Measurements from ENCODE around the gene DIPK1A. TPM values are rescaled to one million over a fixed set of nuclear protein-coding genes. Genes with fewer than 3 reads are reported as not detected.

DIPK1A gene
- total RNA-seq, 1 donor from 2014 or later: 7.9 TPM

- DNase-seq (ENCODE audit: extremely low spot score in 2 of 2): no peak
- intact Hi-C loops (cut with DNase I): no loop called here
- Histone ChIP-seq H3K4me1 (no peaks in the 10 kb centered on the region), H3K9me3 (no peaks in the 10 kb centered on the region), H3K4me3 (no peak overlapping the region), H3K27me3 (no peaks in the 10 kb centered on the region), H3K36me3 (no peaks in the 10 kb centered on the region), H3K27ac (no peak overlapping the region)
- TF ChIP-seq, protein P1, sequence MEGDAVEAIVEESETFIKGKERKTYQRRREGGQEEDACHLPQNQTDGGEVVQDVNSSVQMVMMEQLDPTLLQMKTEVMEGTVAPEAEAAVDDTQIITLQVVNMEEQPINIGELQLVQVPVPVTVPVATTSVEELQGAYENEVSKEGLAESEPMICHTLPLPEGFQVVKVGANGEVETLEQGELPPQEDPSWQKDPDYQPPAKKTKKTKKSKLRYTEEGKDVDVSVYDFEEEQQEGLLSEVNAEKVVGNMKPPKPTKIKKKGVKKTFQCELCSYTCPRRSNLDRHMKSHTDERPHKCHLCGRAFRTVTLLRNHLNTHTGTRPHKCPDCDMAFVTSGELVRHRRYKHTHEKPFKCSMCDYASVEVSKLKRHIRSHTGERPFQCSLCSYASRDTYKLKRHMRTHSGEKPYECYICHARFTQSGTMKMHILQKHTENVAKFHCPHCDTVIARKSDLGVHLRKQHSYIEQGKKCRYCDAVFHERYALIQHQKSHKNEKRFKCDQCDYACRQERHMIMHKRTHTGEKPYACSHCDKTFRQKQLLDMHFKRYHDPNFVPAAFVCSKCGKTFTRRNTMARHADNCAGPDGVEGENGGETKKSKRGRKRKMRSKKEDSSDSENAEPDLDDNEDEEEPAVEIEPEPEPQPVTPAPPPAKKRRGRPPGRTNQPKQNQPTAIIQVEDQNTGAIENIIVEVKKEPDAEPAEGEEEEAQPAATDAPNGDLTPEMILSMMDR (IDR thresholded peaks at IDR 0.05): no peak
- TF ChIP-seq POLR2AphosphoS5 (IDR thresholded peaks at IDR 0.05; ENCODE audit: insufficient read depth in 1 of 2, low read depth in 1 of 2) (no peak), POLR2A (IDR thresholded peaks at IDR 0.05) (no peak)
These were observed 144.0 kb downstream of the DIPK1A start for GRCh38 chr1:92817137-92817697.

DNA sequence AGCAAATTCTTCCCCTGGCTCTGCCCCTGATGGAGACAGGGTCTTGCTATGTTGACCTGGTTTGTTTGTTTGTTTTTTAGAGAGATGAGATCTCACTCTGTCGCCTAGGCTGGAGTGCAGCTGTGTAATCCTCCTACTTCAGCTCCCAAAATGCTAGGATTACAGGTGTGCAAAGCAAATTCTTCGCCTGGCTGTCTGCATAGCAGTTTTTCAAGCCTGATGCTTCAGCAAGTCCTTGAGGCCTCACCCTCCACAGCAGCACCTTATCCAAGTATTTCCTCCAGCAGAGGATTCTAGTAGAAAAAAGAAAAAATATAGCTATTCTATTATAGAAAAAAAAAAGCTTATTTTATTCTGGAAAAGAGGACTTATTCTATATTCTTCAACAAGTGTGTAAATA, 144.5 kb downstream of the DIPK1A start:
- Histone ChIP-seq H3K27me3 (no peaks in the 10 kb centered on the region), H3K36me3 (no peaks in the 10 kb centered on the region), H3K9me3 (no peaks in the 10 kb centered on the region), H3K4me1 (no peaks in the 10 kb centered on the region), H3K4me3 (no peak overlapping the region), H3K27ac (no peak overlapping the region)
- no peak for TF ChIP-seq POLR2A (IDR thresholded peaks at IDR 0.05)
- TF ChIP-seq POLR2AphosphoS5 (IDR thresholded peaks at IDR 0.05; ENCODE audit: insufficient read depth in 1 of 2, low read depth in 1 of 2): no peak
- TF ChIP-seq, protein P1 (IDR thresholded peaks at IDR 0.05): no peak
- intact Hi-C loops (cut with DNase I): no loop called here
- no peak for DNase-seq (ENCODE audit: extremely low spot score in 2 of 2)

GRCh38 chr1:92808381-92808780, 152.9 kb downstream of the DIPK1A start:
- no peak for TF ChIP-seq POLR2A (IDR thresholded peaks at IDR 0.05)
- TF ChIP-seq POLR2AphosphoS5 (IDR thresholded peaks at IDR 0.05; ENCODE audit: insufficient read depth in 1 of 2, low read depth in 1 of 2): no peak
- TF ChIP-seq, protein P1 (IDR thresholded peaks at IDR 0.05): no peak
- DNase-seq (ENCODE audit: extremely low spot score in 2 of 2): no peak
- Histone ChIP-seq H3K27me3 (no peaks in the 10 kb centered on the region), H3K4me3 (no peak overlapping the region), H3K27ac (no peak overlapping the region), H3K4me1 (peaks cover 7% of the 10 kb centered on the region), H3K9me3 (no peaks in the 10 kb centered on the region), H3K36me3 (no peaks in the 10 kb centered on the region)
- intact Hi-C loops (cut with DNase I): no loop called here

- Histone ChIP-seq H3K27me3 (no peaks in the 10 kb centered on the region), H3K36me3 (no peaks in the 10 kb centered on the region), H3K9me3 (no peaks in the 10 kb centered on the region), H3K4me3 (no peak overlapping the region), H3K27ac (no peak overlapping the region), H3K4me1 (peaks cover 7% of the 10 kb centered on the region)
- no peak for DNase-seq (ENCODE audit: extremely low spot score in 2 of 2)
- TF ChIP-seq, protein P1 (IDR thresholded peaks at IDR 0.05): no peak
- TF ChIP-seq POLR2AphosphoS5 (IDR thresholded peaks at IDR 0.05; ENCODE audit: insufficient read depth in 1 of 2, low read depth in 1 of 2): no peak
- TF ChIP-seq POLR2A (IDR thresholded peaks at IDR 0.05): no peak
- intact Hi-C loops (cut with DNase I): no loop called here
These were observed 156.0 kb downstream of the DIPK1A start for GRCh38 chr1:92805216-92805615.

- H3K9me3 ChIP-seq: no peaks in the 10 kb centered on the region
- TF ChIP-seq POLR2AphosphoS5 (IDR thresholded peaks at IDR 0.05; ENCODE audit: insufficient read depth in 1 of 2, low read depth in 1 of 2): no peak
- TF ChIP-seq, protein P1 (IDR thresholded peaks at IDR 0.05): no peak
- no peak for TF ChIP-seq POLR2A (IDR thresholded peaks at IDR 0.05)
- intact Hi-C loops (cut with DNase I): no loop called here
- DNase-seq (ENCODE audit: extremely low spot score in 2 of 2): no peak
- no peaks in the 10 kb centered on the region for H3K36me3 ChIP-seq
- H3K4me3 ChIP-seq: no peak overlapping the region
- no peak overlapping the region for H3K27ac ChIP-seq
- no peaks in the 10 kb centered on the region for H3K27me3 ChIP-seq
- peaks cover 7% of the 10 kb centered on the region for H3K4me1 ChIP-seq
These were observed 156.5 kb downstream of the DIPK1A start for GRCh38 chr1:92804721-92805201.
